Cortex of kidney (tissue), 1 donor: Measurements from ENCODE around the gene NME1.
"Not testable (repeated sequence)": the region's sequence is repeated elsewhere in the genome, so short reads cannot be mapped to it uniquely, and the experiment has no call there.

ENCODE experiments used
- DNase-seq: peaks from one replicate; lab custom pipeline; 2025; lab: John Stamatoyannopoulos, UW

Gene NME1

GRCh38 chr17:51153210-51154072 is at the start of gene NME1:
Gene NME1, plus strand, starts transcription at chr17:51153559. Its CDS starts 2,096 bp downstream, at chr17:51155655.
- peak; percentile 95 for DNase-seq

GRCh38 chr17:51107778-51108177 is 45.6 kb upstream of the NME1 start:
- DNase-seq, result no peak

- DNase-seq, result not testable (repeated sequence)
These were observed 40.8 kb upstream of the NME1 start for GRCh38 chr17:51112303-51113222.

GRCh38 chr17:51115179-51115578 is 38.2 kb upstream of the NME1 start:
- DNase-seq, result no peak

- DNase-seq, result no peak
These were observed 34.8 kb upstream of the NME1 start for GRCh38 chr17:51118330-51119195.

DNA sequence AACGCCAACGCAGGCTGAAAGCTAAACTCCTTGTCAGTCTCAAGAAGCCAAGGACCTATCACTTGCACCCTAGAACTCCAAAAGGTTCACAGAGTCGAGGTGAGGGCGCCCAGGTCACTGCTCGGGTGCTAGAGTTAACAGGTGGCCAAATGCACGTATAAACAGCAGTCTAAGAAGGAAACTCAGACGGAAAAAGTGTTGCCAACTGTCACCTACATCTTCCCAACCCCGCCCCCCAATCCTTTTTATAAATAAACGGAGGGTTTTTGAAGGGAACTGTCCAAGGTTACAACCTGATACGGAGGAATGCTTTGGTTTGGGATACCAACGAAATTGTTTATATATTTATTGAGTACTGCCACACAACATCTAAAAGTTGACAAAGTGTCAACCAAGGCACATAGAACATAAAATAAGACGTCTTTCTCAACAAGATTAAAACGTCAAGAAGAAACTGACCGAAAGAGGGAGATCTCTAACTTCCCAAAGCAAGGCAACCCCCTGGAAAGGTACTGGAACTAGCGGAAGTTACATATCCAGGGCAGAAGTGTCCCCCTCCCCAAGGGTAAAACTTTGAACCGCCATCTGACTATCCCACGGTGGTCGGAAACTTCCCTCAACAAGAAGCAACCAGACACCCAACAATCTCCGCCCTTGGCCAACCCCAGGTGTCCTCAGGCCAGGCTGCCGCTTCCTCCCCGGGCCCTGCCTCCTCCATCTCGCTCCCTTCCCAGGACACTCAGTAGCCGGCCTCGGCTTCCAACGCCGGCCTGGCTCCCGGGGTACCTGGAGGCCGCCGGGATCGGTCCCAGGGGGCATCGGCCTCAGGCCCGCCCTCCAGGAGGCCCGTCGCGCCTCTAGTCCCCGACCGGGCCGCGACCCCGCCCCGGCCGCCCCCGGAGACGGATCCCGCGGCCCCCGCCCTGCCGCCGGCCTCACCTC is 33.7 kb upstream of the NME1 start:
- DNase-seq, result no peak

DNA sequence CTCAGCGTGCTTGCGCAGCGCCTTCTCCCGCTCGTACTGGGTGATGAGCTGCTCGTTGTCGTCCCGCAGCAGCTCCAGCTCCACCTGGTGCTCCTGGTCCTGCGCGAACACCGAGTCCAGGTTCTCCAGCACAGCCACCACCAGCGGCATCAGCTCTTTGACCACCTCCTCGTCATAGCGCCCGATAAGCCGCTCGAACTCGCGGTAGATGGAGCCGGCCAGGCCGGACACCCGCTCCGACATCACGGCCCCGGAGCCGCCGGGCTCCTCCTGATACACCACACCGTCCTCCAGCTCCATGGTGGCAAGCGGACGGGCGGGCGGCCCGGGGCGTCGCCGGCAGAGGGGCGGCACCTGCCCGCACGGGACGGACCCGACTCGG is 33.0 kb upstream of the NME1 start:
- no peak for DNase-seq

- DNase-seq, result peak; percentile 33
These were observed 32.4 kb upstream of the NME1 start, which contains the start of gene SPAG9 for GRCh38 chr17:51120739-51121619. Gene SPAG9, minus strand, starts transcription at chr17:51120868. Its CDS starts 212 bp downstream, at chr17:51120656.

GRCh38 chr17:51121620-51122472 is 31.5 kb upstream of the NME1 start:
- DNase-seq, result no peak

DNA sequence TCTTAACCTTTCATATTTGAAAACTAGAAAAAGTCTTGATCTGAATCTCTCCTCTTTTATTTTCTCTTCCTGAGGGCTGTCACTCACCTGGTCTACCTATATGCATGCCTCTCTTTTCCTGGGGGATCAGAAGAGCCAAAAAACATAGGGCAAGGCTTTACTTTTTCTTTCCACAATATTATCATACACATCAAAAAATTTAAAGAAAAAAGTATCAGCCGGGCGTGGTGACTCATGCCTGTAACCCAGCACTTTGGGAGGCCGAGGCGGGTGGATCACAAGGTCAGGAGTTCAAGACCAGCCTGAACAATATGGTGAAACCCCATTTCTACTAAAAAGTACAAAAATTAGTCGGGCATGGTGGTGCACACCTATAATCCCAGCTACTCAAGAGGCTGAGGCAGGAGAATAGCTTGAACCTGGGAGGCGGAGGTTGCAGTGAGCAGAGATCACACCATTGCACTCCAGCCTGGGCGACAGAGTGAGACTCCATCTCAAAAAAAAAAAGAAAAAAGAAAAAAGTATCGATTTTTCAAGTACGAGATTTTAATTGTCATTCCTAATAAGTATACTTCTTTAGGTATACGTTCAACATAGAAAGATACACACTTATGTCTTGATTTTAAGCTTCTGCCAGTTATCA is 30.8 kb upstream of the NME1 start:
- DNase-seq, result not testable (repeated sequence)

DNA sequence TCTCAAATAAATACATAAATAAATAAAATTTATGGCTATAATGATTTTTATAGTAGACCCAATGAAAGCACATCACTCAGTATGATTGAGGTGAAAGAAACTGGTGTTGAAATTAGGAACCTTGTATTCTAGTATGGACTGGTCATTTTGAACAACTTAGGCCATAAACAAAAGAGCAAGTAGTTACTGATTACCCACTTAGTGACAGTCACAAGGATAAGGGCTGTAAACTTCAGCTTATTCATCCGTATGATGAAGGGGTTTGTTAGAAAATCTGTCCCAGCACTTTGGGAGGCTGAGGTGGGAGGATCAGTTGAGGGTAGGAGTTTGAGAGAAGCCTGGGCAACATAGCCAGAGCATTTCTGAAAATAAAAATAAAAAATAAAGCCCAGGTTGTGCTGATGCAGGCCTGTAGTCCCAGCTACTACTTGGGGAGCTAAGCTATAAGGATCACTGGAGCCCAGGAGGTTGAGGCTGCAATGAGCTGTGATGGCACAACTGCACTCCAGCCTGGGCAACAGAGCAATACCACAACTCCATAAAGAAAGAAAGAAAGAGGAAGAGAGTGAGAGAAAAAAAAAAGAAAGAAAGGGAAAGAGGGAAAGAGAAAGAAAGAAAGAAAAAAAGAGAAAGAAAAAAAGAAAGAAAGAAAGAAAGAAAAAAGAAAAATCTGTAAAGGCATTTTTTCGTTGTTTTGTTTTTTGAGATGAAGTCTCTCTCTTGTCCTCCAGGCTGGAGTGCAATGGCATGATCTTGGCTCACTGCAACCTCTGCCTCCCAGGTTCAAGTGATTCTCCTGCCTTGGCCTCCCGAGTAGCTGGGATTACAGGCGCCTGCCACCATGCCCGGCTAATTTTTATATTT is 28.5 kb upstream of the NME1 start:
- no peak for DNase-seq

GRCh38 chr17:51128076-51128475 is 25.3 kb upstream of the NME1 start:
- DNase-seq, result no peak

DNA sequence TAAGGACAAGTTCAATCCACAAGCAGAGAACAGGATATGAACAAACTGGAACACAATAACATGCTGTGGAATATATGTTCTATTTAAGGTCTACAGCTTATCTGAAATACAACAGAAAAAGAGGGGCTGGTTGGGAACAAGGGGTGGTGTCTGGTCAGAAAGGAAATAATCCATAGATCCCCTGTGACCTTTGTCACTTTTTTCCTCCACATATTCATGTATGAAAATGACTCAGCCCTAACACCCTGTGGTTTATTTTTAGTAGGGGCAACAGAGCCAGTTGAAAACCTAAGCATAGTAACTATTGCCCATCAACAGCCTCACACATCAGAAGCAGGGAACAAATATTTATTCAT is 20.4 kb upstream of the NME1 start:
- no peak for DNase-seq

- no peak for DNase-seq
These were observed 20.0 kb upstream of the NME1 start for GRCh38 chr17:51133365-51133764.

GRCh38 chr17:51135956-51136355 is 17.4 kb upstream of the NME1 start:
- DNase-seq, result no peak

GRCh38 chr17:51142597-51142996 is 10.8 kb upstream of the NME1 start:
- no peak for DNase-seq
